Measurements from ENCODE around the gene FBXL17. TPM values are rescaled to one million over a fixed set of nuclear protein-coding genes. Genes with fewer than 3 reads are reported as not detected.

The FBXL17 gene
- total RNA-seq, 1 experiment from 2014 or later, result 8.8 TPM

- H2AFZ ChIP-seq (ENCODE audit: low read length), result no peak overlapping the region
- no peaks in the 10 kb centered on the region for H4K20me1 ChIP-seq (ENCODE audit: low read length)
- no TSS peak for BruUV-seq (replicated peaks)
- peak overlapping the region; percentile 18; the same call in 1 of the 2 replicates for H3K4me2 ChIP-seq (ENCODE audit: low read length)
- DNase-seq (peak; percentile 80), ATAC-seq (peak; percentile 97)
- H3K9ac ChIP-seq (ENCODE audit: low read length), result no peak overlapping the region
- no peak overlapping the region for H3K27ac ChIP-seq (ENCODE audit: low read length)
- CTCF ChIA-PET, result no interaction called here
- H3F3A ChIP-seq (ENCODE audit: low read length, unreplicated experiment), result no peaks in the 10 kb centered on the region
- peaks cover 12% of the 10 kb centered on the region for H3K4me1 ChIP-seq (ENCODE audit: insufficient read depth, low read length)
- no peak overlapping the region for H3K4me3 ChIP-seq (ENCODE audit: low read length)
- no peaks in the 10 kb centered on the region for H3K36me3 ChIP-seq (ENCODE audit: low read depth, low read length)
- TF ChIP-seq CTCF (conservative IDR thresholded peaks at IDR 0.05; ENCODE audit: low read depth, low read length) (no peak), EZH2phosphoT487 (IDR thresholded peaks at IDR 0.05; ENCODE audit: borderline replicate concordance, low read length) (no peak), EZH2 (IDR thresholded peaks at IDR 0.05; ENCODE audit: low read length, unreplicated experiment) (no peak)
- intact Hi-C loops (cut with micrococcal nuclease), result loop anchor here (1.0 kb wide), 1 partner anchor 12 kb away; no protein-coding TSS in a partner anchor
- no peaks in the 10 kb centered on the region for H3K9me3 ChIP-seq (ENCODE audit: low read length)
- no peaks in the 10 kb centered on the region for H3K79me2 ChIP-seq (ENCODE audit: low read length)
- POLR2A ChIA-PET (ENCODE audit: unreplicated experiment), result no interaction called here
- H3K27me3 ChIP-seq (ENCODE audit: low read length), result no peaks in the 10 kb centered on the region
- no peaks in the 10 kb centered on the region for H3K9me2 ChIP-seq (replicated peaks; ENCODE audit: low read length)
Observed at GRCh38 chr5:108193021-108193795, 188.7 kb downstream of the FBXL17 start.

- Histone ChIP-seq H3K9ac (ENCODE audit: low read length) (no peak overlapping the region), H3K9me3 (ENCODE audit: low read length) (no peaks in the 10 kb centered on the region), H3K4me3 (ENCODE audit: low read length) (no peak overlapping the region), H3K27me3 (ENCODE audit: low read length) (no peaks in the 10 kb centered on the region), H3K27ac (ENCODE audit: low read length) (no peak overlapping the region), H4K20me1 (ENCODE audit: low read length) (no peaks in the 10 kb centered on the region), H3F3A (ENCODE audit: low read length, unreplicated experiment) (no peaks in the 10 kb centered on the region), H3K9me2 (replicated peaks; ENCODE audit: low read length) (no peaks in the 10 kb centered on the region), H3K4me2 (ENCODE audit: low read length) (no peak overlapping the region), H3K79me2 (ENCODE audit: low read length) (no peaks in the 10 kb centered on the region), H2AFZ (ENCODE audit: low read length) (no peak overlapping the region), H3K4me1 (ENCODE audit: insufficient read depth, low read length) (no peaks in the 10 kb centered on the region), H3K36me3 (ENCODE audit: low read depth, low read length) (no peaks in the 10 kb centered on the region)
- CTCF ChIA-PET, result no interaction called here
- BruUV-seq (replicated peaks), result no TSS peak
- POLR2A ChIA-PET (ENCODE audit: unreplicated experiment), result interaction anchor here (0.7 kb wide), 1 partner anchor 415 kb away, joined by 3 read pairs; no protein-coding TSS in a partner anchor
- DNase-seq (no peak), ATAC-seq (no peak)
- TF ChIP-seq CTCF (conservative IDR thresholded peaks at IDR 0.05; ENCODE audit: low read depth, low read length) (no peak), EZH2phosphoT487 (IDR thresholded peaks at IDR 0.05; ENCODE audit: borderline replicate concordance, low read length) (no peak), EZH2 (IDR thresholded peaks at IDR 0.05; ENCODE audit: low read length, unreplicated experiment) (no peak)
- intact Hi-C loops (cut with micrococcal nuclease), result no loop called here
Observed at GRCh38 chr5:108184940-108185339, 197.0 kb downstream of the FBXL17 start.

GRCh38 chr5:108181975-108182374, 199.9 kb downstream of the FBXL17 start:
- Histone ChIP-seq H3F3A (ENCODE audit: low read length, unreplicated experiment) (no peaks in the 10 kb centered on the region), H4K20me1 (ENCODE audit: low read length) (no peaks in the 10 kb centered on the region), H3K9me2 (replicated peaks; ENCODE audit: low read length) (no peaks in the 10 kb centered on the region), H2AFZ (ENCODE audit: low read length) (no peak overlapping the region), H3K4me2 (ENCODE audit: low read length) (no peak overlapping the region), H3K4me1 (ENCODE audit: insufficient read depth, low read length) (no peaks in the 10 kb centered on the region), H3K9me3 (ENCODE audit: low read length) (no peaks in the 10 kb centered on the region), H3K27ac (ENCODE audit: low read length) (no peak overlapping the region), H3K36me3 (ENCODE audit: low read depth, low read length) (no peaks in the 10 kb centered on the region), H3K4me3 (ENCODE audit: low read length) (no peak overlapping the region), H3K27me3 (ENCODE audit: low read length) (no peaks in the 10 kb centered on the region), H3K9ac (ENCODE audit: low read length) (no peak overlapping the region), H3K79me2 (ENCODE audit: low read length) (no peaks in the 10 kb centered on the region)
- TF ChIP-seq EZH2phosphoT487 (IDR thresholded peaks at IDR 0.05; ENCODE audit: borderline replicate concordance, low read length), result no peak
- TF ChIP-seq EZH2 (IDR thresholded peaks at IDR 0.05; ENCODE audit: low read length, unreplicated experiment), result no peak
- TF ChIP-seq CTCF (conservative IDR thresholded peaks at IDR 0.05; ENCODE audit: low read depth, low read length), result no peak
- DNase-seq, result no peak
- no TSS peak for BruUV-seq (replicated peaks)
- no peak for ATAC-seq
- ChIA-PET POLR2A (ENCODE audit: unreplicated experiment) (no interaction called here), CTCF (no interaction called here)
- intact Hi-C loops (cut with micrococcal nuclease), result no loop called here
